A673 (cell line): ENCODE results near the gene NPW.

Experiments
- CTCF ChIP-seq: fragments of 300-800, 200-600 bp; sonication (generic); conservative IDR thresholded peaks from 2 replicates; pipeline ENCODE4 v1.5.1; 2017; ENCODE audit warnings: low read depth, mild to moderate bottlenecking, antibody characterized with exemption, low read length, moderate library complexity, mixed read lengths
- EZH2 ChIP-seq: fragments of 200-600 bp; sonication (generic); IDR thresholded peaks from 2 replicates; pipeline ENCODE4 v1.6.1; 2017; ENCODE audit warnings: borderline replicate concordance, low read depth, mild to moderate bottlenecking, mixed read lengths, antibody characterized with exemption, low read length; ENCODE audit not compliant: poor library complexity, severe bottlenecking

- TF ChIP-seq CTCF (no peak), EZH2 (no peak)
Measured at GRCh38 chr16:2022723-2023091, 3.1 kb downstream of the NPW start.
